Activated CD4-positive, alpha-beta T cell treated with anti-CD3 and anti-CD28 coated beads, Interleukin-2, amount 50 U/mL, for 16 hours (primary cell): Measurements from ENCODE around the gene ZNF138.
A peak's percentile ranks its signal among the peaks of the same experiment; 100 is the strongest.

ENCODE experiments used
- DNase-seq: peaks from one replicate; pipeline ENCODE4 v3.0.0-alpha.2; 2020

The ZNF138 gene

GRCh38 chr7:64876792-64877713, 82.8 kb downstream of the ZNF138 start:
- DNase-seq, result peak; percentile 40

GRCh38 chr7:64877714-64878610, 83.7 kb downstream of the ZNF138 start:
- no peak for DNase-seq

GRCh38 chr7:64878684-64879083, 84.5 kb downstream of the ZNF138 start:
- no peak for DNase-seq

- no peak for DNase-seq
Measured at GRCh38 chr7:64879086-64879730, 85.0 kb downstream of the ZNF138 start.

GRCh38 chr7:64879800-64880199, 85.6 kb downstream of the ZNF138 start:
- DNase-seq, result no peak

- DNase-seq, result no peak
Measured at GRCh38 chr7:64880322-64881297, 86.4 kb downstream of the ZNF138 start.

GRCh38 chr7:64881461-64882287, 87.4 kb downstream of the ZNF138 start:
- DNase-seq, result no peak

- no peak for DNase-seq
Measured at GRCh38 chr7:64882341-64883112, 88.3 kb downstream of the ZNF138 start.
